Small intestine (tissue), 7 donors: ENCODE results near the gene ZNF277. TPM values are rescaled to one million over a fixed set of nuclear protein-coding genes. Genes with fewer than 3 reads are reported as not detected.

Experiments used
- DNase-seq, 2 donors: peaks; one replicate each; pipeline versions ENCODE4 v3.0.0 to v3.0.0-alpha.2; 2013
- FAIRE-seq: peaks from 2 replicates; lab custom pipeline; 2012; peaks lifted over from hg19 to GRCh38; lab: Jason Lieb, UNC
- H3K27ac ChIP-seq, 3 donors: one replicate each; pipeline ENCODE4 v1.5.1; 2013; ENCODE audit warnings: low read length in 2 of 3, mild to moderate bottlenecking in 2 of 3, control low read depth in 1 of 3, inconsistent platforms in 1 of 3, low read depth in 1 of 3, moderate library complexity in 1 of 3
- H3K27me3 ChIP-seq, 3 donors: one replicate each; pipeline ENCODE4 v1.6.1; 2013; ENCODE audit warnings: low read length in 3 of 3, inconsistent platforms in 1 of 3; ENCODE audit not compliant: control insufficient read depth in 3 of 3, insufficient read depth in 3 of 3
- H3K36me3 ChIP-seq, 3 donors: one replicate each; pipeline ENCODE4 v1.6.1; 2013; ENCODE audit warnings: low read length in 3 of 3, inconsistent platforms in 1 of 3, low read depth in 1 of 3, mild to moderate bottlenecking in 1 of 3, moderate library complexity in 1 of 3; ENCODE audit not compliant: control insufficient read depth in 3 of 3, insufficient read depth in 2 of 3
- H3K4me1 ChIP-seq, 3 donors: one replicate each; pipeline ENCODE4 v1.6.1; 2013; ENCODE audit warnings: low read length in 2 of 3, inconsistent platforms in 1 of 3, low read depth in 1 of 3, mild to moderate bottlenecking in 1 of 3, moderate library complexity in 1 of 3; ENCODE audit not compliant: control insufficient read depth in 3 of 3, insufficient read depth in 2 of 3
- H3K4me3 ChIP-seq, 3 donors: one replicate each; pipeline ENCODE4 v1.5.1; 2013; ENCODE audit warnings: low read length in 3 of 3, control low read depth in 1 of 3, inconsistent platforms in 1 of 3, low read depth in 1 of 3, mild to moderate bottlenecking in 1 of 3, moderate library complexity in 1 of 3
- H3K9me3 ChIP-seq, 2 donors: one replicate each; pipeline ENCODE4 v1.6.1; 2013; ENCODE audit warnings: low read depth in 1 of 2, low read length in 1 of 2; ENCODE audit not compliant: control insufficient read depth in 2 of 2, insufficient read depth in 1 of 2
- WGBS, 3 donors: extraction: QIAGEN DNeasy Blood & Tissue Kit; methylation state at CpG; one replicate each; pipeline ENCODE4 v1.1.7; 2013; 5-methylcytosine and 5-hydroxymethylcytosine counted together
- polyA plus RNA-seq, 4 donors: library from polyadenylated mRNA; stranded (reverse) in 3 of 4; unstranded in 1 of 4; fragments of 200-250 nt in 3 of 4; fragments of 120-200 nt in 1 of 4; gene quantifications; one replicate each; pipeline versions ENCODE4 v1.2.1 to v1.2.3, GENCODE V29; 2013
- donor health status: healthy with polysubstance abuse.
- donor health status: control.
- donor health status: control.
- donor health status: Bipolar disorder and iron deficiency.
- donor health status: healthy.

Gene ZNF277
- polyA plus RNA-seq, 4 donors = 15.8 to 27.2 (median 24.9) TPM

- Histone ChIP-seq H3K27ac (no peak overlapping the region), H3K27me3 (no peaks in the 10 kb centered on the region), H3K4me3 (no peak overlapping the region), H3K9me3 (no peaks in the 10 kb centered on the region), H3K36me3 (no peaks in the 10 kb centered on the region), H3K4me1 (no peaks in the 10 kb centered on the region)
- DNase-seq = no peak
- no peak for FAIRE-seq
- WGBS, 3 donors = 52 to 76% (median 65%) methylated on average over 2 of the region's 2 CpGs
These were observed 30.3 kb upstream of the ZNF277 start for GRCh38 chr7:112176241-112176640.

GRCh38 chr7:112176693-112177415 is 29.6 kb upstream of the ZNF277 start:
- no peak overlapping the region for H3K4me3 ChIP-seq
- no peaks in the 10 kb centered on the region for H3K27me3 ChIP-seq
- FAIRE-seq (no peak), DNase-seq (no peak)
- H3K36me3 ChIP-seq = no peaks in the 10 kb centered on the region
- no peaks in the 10 kb centered on the region for H3K9me3 ChIP-seq
- 81 to 91% (median 89%) methylated on average over 5 of the region's 5 CpGs for WGBS, 3 donors
- no peak overlapping the region for H3K27ac ChIP-seq
- H3K4me1 ChIP-seq = no peaks in the 10 kb centered on the region

GRCh38 chr7:112180223-112180622 is 26.3 kb upstream of the ZNF277 start:
- H3K4me3 ChIP-seq = no peak overlapping the region
- H3K27me3 ChIP-seq = no peaks in the 10 kb centered on the region
- no peak overlapping the region for H3K27ac ChIP-seq
- H3K4me1 ChIP-seq = no peaks in the 10 kb centered on the region
- FAIRE-seq (no peak), DNase-seq (no peak)
- no peaks in the 10 kb centered on the region for H3K9me3 ChIP-seq
- WGBS, 3 donors = 76 to 83% (median 78%) methylated on average over 4 of the region's 4 CpGs
- H3K36me3 ChIP-seq = no peaks in the 10 kb centered on the region

DNA sequence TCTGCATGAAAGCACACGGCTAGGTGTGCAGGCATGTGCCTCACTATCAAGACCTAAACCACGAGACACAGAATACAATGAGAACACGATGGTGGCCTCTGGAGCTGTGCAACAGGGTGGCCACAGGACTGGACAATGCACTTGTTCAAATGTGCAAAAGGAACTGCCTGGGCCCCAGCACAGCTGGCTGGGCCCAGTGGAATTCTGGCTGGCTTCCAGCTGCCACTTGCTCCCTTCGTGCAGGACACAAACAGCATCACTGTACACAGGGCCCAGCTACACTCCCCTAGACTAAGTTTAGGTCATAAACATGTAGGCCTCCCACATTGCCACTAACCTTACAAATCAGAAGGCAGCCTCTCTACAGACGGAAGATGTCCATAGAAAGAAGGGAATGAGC is 23.7 kb upstream of the ZNF277 start:
- H3K27me3 ChIP-seq = no peaks in the 10 kb centered on the region
- no peak overlapping the region for H3K4me3 ChIP-seq
- 72 to 73% (median 73%) methylated on average over 5 of the region's 5 CpGs for WGBS, 3 donors
- no peaks in the 10 kb centered on the region for H3K9me3 ChIP-seq
- H3K27ac ChIP-seq = no peak overlapping the region
- H3K36me3 ChIP-seq = no peaks in the 10 kb centered on the region
- FAIRE-seq = no peak
- no peaks in the 10 kb centered on the region for H3K4me1 ChIP-seq
- no peak for DNase-seq

- WGBS, 3 donors = 85 to 90% (median 89%) methylated on average over 1 of the region's 1 CpG
- Histone ChIP-seq H3K27ac (no peak overlapping the region), H3K4me1 (no peaks in the 10 kb centered on the region), H3K4me3 (no peak overlapping the region), H3K9me3 (no peaks in the 10 kb centered on the region), H3K36me3 (no peaks in the 10 kb centered on the region), H3K27me3 (no peaks in the 10 kb centered on the region)
- DNase-seq (no peak), FAIRE-seq (no peak)
These were observed 23.2 kb upstream of the ZNF277 start for GRCh38 chr7:112183266-112183665.

DNA sequence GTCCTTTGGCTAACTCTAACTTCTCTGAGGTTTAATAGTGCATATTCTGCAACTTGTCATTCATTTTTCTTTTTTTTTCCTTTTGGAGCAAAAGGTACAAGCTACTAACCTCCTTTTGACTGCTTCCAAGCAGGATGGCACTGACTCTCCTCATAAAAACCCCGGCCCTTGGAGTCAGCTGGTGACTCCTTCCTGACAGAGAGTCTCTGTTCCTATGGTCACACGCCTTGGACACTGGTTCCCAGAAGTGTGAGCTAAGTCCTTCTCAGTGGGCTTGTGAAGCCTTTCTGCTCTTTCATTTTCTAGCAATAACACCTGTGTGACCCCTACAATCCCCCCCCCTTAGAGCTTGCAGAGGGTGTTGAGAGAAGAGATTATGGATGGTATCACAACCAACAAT is 22.0 kb upstream of the ZNF277 start:
- Histone ChIP-seq H3K4me3 (peak overlapping the region in 1 of 3 donors; percentile 3), H3K27ac (no peak overlapping the region), H3K36me3 (no peaks in the 10 kb centered on the region), H3K4me1 (no peaks in the 10 kb centered on the region), H3K27me3 (no peaks in the 10 kb centered on the region), H3K9me3 (no peaks in the 10 kb centered on the region)
- FAIRE-seq (no peak), DNase-seq (no peak)
- WGBS, 3 donors = 79 to 89% (median 80%) methylated on average over 2 of the region's 2 CpGs

- Histone ChIP-seq H3K4me1 (no peaks in the 10 kb centered on the region), H3K27ac (no peak overlapping the region), H3K36me3 (no peaks in the 10 kb centered on the region), H3K9me3 (no peaks in the 10 kb centered on the region), H3K27me3 (no peaks in the 10 kb centered on the region), H3K4me3 (no peak overlapping the region)
- WGBS, 3 donors = 66 to 69% (median 69%) methylated on average over 4 of the region's 4 CpGs
- DNase-seq = no peak
- no peak for FAIRE-seq
These were observed 21.3 kb upstream of the ZNF277 start for GRCh38 chr7:112185005-112185834.

GRCh38 chr7:112186300-112186699 is 20.2 kb upstream of the ZNF277 start:
- DNase-seq (no peak), FAIRE-seq (no peak)
- Histone ChIP-seq H3K9me3 (no peaks in the 10 kb centered on the region), H3K27me3 (no peaks in the 10 kb centered on the region), H3K4me1 (no peaks in the 10 kb centered on the region), H3K36me3 (no peaks in the 10 kb centered on the region), H3K4me3 (no peak overlapping the region), H3K27ac (no peak overlapping the region)
- 71 to 91% (median 86%) methylated on average over 1 of the region's 1 CpG for WGBS, 3 donors
